HS-5 (cell line): ENCODE data around the gene IQSEC1.

Source experiments
- DNase-seq: peaks from one replicate; pipeline ENCODE4 v3.0.0-alpha.2; 2012; ENCODE audit warnings: low read depth

The IQSEC1 gene

GRCh38 chr3:13085846-13086179 is 12.6 kb upstream of the IQSEC1 start:
- no peak for DNase-seq

- no peak for DNase-seq
These were observed 12.0 kb upstream of the IQSEC1 start for GRCh38 chr3:13085081-13085845.

DNA sequence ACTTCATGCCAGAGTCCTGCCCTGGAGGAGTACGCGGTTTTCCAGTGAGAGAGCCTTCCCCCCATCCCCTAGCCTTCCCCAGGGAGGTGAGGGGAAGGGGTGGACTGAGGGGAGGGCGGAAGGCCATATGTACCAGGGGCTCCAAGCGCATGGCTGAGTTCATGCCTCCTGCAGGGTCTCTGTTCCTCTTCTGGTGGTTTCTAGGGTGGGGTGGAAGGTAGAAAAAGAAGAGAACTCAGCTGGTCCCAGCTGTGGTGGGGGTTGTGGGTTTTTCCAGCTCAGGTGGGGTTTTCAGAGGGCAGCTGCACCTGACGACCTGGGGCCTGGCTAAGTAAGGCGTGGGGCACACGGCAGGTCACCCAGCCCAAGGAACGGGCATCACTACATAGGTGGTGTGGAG is 10.7 kb upstream of the IQSEC1 start:
- DNase-seq = no peak

DNA sequence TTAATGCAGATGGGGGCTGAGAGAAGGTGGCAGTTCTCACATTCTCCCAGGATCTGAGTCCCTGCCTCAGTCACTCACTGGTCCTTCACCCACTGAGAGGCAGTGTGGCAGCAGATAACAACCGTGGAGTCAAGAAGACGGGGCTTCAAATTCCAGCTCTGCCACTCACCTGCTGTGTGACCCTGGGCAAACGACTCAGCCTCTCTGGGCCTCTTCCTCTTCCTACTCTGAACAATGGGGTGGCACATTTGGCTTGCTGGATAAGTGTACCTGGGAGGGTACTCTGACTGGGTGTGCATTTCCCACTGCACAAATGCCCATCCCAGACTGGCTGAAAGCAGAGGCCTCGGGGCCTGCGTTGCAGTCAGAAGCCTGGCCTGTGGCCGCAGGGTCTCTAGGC is 10.0 kb upstream of the IQSEC1 start:
- DNase-seq = no peak

DNA sequence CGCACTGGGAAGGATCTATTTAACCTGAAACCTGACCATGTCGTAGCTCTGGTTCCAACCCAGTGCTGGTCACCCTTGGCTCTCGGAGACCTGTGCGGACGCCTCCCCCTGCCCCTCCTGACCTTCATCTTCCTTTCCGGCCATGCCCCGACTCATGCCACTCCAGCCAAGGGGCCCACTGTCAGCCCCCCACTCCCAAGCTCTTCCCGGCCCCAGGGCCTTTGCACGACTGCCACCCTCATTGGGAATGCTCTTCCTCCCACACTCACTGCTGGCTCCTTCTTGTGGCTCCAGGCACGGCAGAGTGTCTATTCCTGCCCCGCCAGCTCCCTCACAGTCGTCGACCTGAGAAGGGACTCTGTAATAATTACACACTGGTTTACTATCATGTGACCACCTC is 9.4 kb upstream of the IQSEC1 start:
- DNase-seq = no peak

DNA sequence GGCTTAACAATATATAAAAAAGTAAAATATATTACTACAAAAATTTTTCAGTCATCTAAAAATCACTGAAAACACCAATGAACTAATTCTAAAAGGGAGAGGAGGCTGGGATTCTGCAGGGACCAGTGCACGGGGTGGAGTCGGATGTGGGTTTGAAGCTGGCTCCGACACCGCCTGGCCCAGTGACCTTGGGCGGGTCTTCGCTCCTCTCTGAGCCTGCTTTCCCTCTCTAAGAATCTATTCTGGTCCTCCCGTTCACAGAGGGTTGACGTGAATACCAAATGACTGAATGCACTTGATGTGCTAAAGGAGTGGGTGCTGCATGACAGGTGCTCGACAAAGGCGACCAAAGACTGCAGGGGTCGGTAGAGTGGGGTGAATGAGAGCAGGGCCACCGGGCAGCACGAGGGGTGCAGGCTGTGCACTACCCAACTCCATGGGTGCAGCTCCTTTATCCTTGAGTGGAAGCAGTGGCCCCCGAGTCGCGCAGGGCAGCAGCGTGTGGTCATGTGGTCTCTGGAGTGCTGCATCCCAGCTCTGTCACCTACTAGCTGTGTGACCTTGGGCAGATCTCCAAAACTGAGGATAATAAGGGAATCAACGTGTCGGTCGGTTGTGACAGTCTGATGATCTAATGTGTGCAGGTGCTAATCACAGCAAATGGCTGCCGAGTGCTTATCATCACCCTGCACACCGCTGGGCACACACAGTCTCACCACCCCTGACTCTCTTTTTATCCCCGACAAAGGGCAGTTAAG is 8.6 kb upstream of the IQSEC1 start:
- DNase-seq = no peak

DNA sequence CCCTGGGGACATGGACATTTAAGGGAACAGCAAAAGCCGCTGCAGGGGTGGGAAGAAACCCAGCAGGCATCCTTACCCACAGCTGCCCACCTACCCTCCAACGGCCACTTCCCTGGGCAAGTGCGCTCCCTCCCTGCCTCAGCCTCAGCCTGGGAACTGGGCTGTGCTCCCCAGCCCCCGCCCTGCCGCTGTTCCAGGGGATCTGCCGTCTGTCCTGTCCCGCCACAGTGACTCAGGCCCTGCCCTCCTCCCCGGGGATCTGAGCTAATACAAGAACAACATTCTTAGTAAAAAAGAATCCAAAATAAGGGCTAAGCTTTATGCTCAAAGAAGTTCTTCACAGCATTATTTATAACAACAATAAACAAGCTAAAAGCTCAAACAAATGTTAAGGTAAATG is 7.4 kb upstream of the IQSEC1 start:
- no peak for DNase-seq

GRCh38 chr3:13080026-13080425 is 6.8 kb upstream of the IQSEC1 start:
- DNase-seq = no peak

DNA sequence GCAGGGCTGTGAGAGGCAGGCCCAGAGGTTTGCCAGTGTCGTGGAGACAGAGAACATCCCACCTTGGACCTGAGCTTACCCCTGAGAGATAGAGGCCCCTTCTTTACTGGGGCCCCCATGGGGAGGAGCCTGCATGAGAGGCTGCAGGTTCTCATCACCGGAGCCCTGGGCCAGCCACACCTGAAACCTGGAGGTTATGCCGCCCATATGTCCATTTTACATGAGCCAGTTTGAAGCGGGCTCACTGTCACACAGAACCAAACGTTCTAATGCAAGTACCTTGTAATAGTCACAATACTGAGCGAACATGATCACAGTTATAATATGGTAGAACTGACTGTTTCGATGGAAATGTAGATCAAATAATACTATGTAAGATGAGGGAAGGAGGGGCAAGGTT is 6.3 kb upstream of the IQSEC1 start:
- no peak for DNase-seq

DNA sequence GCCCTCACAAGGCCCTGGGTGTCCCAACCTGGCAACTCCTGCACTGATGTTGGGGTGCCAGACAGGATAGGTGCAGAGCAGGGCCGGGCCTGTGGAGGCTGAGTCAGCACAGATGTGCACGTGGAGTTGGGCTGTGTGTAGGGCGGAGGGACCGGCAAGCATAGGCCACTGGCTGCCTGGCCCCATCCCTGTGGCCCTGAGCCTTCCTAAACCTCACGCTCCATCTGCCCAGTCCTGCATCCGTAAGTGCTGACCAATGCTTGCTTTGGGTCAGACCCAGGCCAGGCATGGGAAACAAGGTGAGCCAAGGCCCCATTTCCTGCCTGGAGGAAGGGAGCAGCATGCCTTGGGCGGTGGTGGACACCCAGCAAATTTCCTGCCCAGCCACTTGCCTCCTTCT is 5.8 kb upstream of the IQSEC1 start:
- DNase-seq = no peak

GRCh38 chr3:13078163-13078905 is 5.1 kb upstream of the IQSEC1 start:
- no peak for DNase-seq

DNA sequence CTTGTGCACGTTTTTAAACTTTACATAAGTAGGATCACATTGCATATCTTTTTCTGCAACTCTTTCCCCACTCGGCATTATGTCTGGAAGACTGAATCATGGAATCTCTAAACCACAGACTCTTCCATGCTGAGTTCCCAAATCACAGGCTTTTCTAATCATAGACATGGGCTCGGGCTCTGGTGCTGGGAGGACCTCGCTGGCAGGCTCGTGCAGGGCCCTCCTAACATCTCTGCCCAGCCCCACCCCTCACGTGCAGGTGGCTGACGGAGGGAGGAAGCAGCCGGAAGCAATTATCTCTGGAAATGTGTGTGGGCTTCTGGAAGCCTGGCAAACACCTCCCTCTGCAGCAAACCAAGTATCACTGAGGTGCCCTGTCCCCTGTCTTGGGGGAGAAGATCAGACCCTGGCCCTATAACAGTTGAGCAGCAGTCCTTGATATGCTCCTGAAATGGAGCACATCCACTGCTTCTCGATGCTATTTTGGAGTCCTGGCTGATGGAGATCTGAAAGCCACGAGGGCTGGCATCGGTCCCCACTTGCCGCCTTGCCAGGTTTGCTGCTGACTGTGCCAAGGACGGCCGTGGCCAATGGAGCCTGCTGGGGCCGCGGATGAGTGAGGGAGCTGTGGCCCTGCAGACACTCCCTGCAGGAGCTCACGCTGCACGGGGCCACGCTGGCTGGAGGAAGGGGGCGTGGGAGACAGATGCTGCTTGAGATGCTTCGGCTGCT is 4.4 kb upstream of the IQSEC1 start:
- DNase-seq = peak; percentile 5

DNA sequence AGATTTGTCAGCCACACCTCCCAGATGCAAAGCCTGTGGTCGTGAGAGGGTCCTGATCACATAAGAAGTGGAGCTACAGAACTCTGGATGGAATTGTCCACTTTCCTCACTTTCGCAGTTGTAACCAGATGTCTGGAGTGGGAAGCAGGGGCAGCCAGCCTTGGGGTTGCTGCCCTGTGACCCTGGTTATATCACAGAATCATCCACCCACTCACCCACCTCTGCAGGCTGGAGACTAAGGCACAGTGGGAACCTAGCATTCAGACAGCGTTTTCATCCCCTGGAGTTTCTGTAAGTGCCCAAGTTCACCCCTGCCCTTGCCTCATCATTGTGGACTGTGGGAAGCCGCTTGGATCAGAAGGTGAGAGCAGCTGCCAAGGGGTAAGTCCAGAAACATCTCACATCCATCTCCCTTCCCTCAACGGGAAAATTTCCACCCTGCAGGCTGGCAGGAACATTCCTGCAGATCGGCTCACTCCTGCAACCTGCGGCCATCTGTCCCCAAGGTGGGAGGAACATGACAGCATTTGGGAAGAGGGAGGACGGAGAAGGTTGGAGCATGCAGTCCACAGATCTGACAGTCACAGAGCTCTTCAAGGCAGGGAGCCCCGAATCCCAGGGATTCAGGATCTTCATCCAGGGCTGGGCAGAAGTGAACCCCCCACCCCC is 2.9 kb upstream of the IQSEC1 start:
- DNase-seq = no peak

- no peak for DNase-seq
These were observed 2.1 kb upstream of the IQSEC1 start for GRCh38 chr3:13075318-13075717.

GRCh38 chr3:13074006-13074375 is 762 bp upstream of the IQSEC1 start:
- DNase-seq = no peak

DNA sequence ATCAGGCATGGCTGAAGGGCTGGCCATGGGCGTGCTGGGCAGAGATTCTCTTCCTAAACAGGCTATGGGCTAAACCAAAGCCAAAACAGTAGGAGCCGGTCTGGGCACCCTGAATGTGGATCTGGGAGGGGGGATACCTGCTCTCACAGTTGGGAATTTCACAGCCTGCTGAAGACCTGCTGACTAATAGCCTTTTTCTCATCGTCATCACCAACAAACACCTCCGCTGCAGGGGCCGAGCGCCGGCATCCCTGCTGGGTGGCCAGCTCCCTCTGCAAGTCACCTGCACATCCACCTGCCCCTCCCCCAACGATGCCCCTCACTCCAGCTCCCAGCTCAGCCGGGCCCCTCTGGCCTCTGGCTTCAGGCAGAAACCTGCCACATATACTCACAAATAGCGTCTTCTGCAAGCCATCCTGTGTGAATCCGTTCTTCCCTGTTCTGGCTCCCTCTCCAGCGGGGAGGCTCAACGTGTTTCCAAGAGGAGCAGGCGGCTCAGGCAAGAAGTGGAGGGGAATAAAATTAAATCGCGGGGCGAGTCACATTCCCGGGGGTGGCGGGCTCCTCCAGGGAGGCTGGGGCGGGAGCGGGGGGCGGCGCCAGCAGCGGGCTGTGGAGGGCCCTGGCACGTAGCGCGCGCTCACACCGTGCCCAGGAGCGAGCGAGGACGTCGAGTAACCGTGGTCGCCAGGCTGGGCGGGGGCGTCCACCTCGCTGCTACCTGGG is 466 bp downstream of the IQSEC1 start:
- DNase-seq = no peak

GRCh38 chr3:13072239-13072599 is 1.0 kb downstream of the IQSEC1 start:
- no peak for DNase-seq

DNA sequence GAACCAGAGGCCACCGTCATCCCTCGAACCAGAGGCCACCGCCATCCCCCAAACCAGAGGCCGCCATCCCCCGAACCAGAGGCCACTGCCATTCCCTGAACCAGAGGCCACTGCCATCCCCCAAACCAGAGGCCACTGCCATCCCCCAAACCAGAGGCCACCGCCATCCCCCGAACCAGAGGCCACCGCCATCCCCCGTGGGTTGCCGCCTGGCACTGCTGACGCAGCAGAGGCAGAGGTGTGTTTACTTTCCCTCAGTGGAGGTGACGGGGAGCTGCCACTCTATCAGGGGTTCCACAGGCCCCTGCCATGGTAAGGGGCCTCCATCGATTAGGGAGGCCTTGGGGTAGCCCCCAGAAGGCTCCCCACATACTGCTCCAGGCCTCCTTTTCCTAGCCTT is 1.5 kb downstream of the IQSEC1 start:
- no peak for DNase-seq

DNA sequence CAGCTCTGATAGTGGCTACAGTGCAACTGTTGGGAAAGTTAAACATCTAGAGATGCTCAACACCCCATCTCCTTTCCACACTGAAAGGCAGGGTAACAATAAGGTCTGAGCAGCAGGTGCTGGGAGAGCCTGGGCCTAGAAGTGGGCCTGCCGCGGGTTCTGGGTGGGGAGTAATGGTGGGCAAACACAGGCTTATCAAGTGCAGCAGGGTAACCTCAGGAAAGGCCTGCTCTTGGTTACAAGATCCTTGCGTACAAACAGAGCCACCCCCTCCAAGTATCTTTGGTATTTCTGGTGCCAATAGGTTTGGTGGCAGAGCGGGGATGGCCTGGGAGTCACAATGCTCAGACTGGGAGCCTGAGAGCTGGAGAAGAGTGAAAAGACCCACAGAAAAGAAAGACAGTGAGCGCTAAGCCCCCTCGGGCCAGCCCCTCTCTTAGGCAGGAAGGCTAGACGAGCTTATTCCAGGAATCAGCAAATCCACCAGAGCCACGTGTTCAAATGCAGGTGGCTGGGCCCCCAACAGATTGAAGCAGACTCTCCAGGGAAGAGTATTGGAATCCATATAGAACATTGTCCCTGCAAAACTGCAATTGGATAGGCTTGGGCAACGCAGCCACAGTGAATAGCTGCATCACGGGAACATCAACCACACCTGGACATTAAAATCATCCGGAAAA is 2.7 kb downstream of the IQSEC1 start:
- no peak for DNase-seq

DNA sequence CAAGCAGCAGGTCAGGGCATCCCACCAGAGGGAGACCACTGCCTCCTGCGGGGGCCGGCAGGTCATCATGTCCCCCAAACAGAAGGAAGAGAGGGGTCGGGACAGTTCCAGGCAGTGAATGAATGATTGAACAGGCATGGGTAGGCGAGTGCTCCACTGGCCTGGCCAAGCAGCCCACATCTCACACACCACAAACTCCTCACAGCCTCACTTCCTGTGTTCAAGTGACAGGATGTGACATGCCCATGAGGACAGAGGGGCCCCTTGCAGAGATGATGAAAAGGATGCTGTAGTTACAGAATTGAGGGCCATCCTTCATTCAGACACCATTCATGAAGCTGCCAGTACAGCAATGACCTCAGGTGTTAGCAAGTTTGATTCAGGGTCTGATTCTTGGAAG is 3.7 kb downstream of the IQSEC1 start:
- no peak for DNase-seq
